Large intestine (tissue), 3 donors: ENCODE measurements around the gene FUOM. TPM values are rescaled to one million over a fixed set of nuclear protein-coding genes. Genes with fewer than 3 reads are reported as not detected.
A peak's percentile ranks its signal among the peaks of the same experiment; 100 is the strongest.

Experiments used
- DNase-seq, 2 donors: peaks; one replicate each; pipeline versions ENCODE4 v3.0.0 to v3.0.0-alpha.2; 2013
- H3K27ac ChIP-seq: one replicate; pipeline ENCODE4 v1.5.1; 2013; ENCODE audit warnings: low read length
- H3K27me3 ChIP-seq: 2 replicates; pipeline ENCODE4 v1.6.1; 2013; ENCODE audit warnings: low read length; ENCODE audit not compliant: control insufficient read depth, insufficient read depth
- H3K36me3 ChIP-seq: 2 replicates; pipeline ENCODE4 v1.6.1; 2013; ENCODE audit warnings: low read length; ENCODE audit not compliant: control insufficient read depth, insufficient read depth
- H3K4me1 ChIP-seq: one replicate; pipeline ENCODE4 v1.6.1; 2013; ENCODE audit warnings: low read length; ENCODE audit not compliant: control insufficient read depth, insufficient read depth
- H3K4me3 ChIP-seq: one replicate; pipeline ENCODE4 v1.5.1; 2013; ENCODE audit warnings: low read length
- H3K9me3 ChIP-seq: one replicate; pipeline ENCODE4 v1.6.1; 2013; ENCODE audit warnings: mild to moderate bottlenecking, low read depth, low read length, moderate library complexity; ENCODE audit not compliant: control insufficient read depth
- WGBS: methylation state at CpG from one replicate; pipeline ENCODE4 v1.1.5; 2013; ENCODE audit warnings: low lambda C conversion rate; ENCODE audit not compliant: insufficient coverage; 5-methylcytosine and 5-hydroxymethylcytosine counted together
- polyA plus RNA-seq: library from polyadenylated mRNA; unstranded; fragments of 120-200 nt; gene quantifications from one replicate; pipeline ENCODE4 v1.2.1, GENCODE V29; 2013

The FUOM gene
- polyA plus RNA-seq, 1 donor = 56.9 TPM

DNA sequence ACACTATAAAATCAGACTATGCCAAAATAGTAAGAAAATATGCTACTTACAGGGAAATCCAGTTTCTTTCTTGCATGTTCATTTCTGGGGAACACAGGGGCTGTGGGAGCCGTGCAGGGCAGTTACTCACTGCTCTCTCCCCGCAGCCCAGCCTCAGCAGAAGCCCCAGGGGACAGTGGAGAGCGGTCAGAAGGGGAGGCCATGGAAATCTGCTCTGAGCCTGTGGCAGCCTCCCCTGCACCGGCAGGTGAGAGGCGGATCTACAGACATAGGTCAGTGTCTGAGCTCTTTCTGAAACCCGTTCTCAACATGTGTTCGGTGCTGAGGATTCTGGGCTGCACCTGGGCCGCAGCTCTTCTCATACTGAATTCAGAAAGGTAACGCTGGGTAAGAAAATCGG is 46.2 kb downstream of the FUOM start:
- no peak for DNase-seq
- Histone ChIP-seq H3K36me3 (peaks cover 35% of the 10 kb centered on the region), H3K27ac (no peak overlapping the region), H3K4me3 (no peak overlapping the region), H3K9me3 (peaks cover 11% of the 10 kb centered on the region), H3K4me1 (peaks cover 12% of the 10 kb centered on the region), H3K27me3 (no peaks in the 10 kb centered on the region)
- WGBS = no CpG with 5 or more reads among the region's 10 CpGs

DNA sequence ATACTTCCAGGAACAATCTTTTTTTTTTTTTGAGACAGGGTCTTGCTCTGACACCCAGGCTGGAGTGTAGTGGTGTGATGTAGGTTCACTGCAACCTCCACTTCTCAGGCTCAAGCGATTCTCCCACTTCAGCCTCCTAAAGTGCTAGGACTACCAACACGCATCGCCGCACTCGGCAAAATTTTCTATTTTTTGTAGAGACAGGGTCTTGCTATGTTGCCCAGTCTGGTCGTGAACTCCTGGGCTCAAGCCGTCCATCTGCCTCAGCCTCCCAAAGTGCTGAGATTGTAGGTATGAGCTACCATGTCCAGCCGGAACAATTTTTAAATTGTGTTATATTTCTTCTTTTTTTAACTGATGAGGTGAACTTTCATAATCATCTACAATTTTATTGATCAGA is 47.0 kb downstream of the FUOM start:
- Histone ChIP-seq H3K27ac (no peak overlapping the region), H3K4me3 (no peak overlapping the region), H3K36me3 (peaks cover 35% of the 10 kb centered on the region), H3K4me1 (peaks cover 12% of the 10 kb centered on the region), H3K27me3 (no peaks in the 10 kb centered on the region), H3K9me3 (peaks cover 11% of the 10 kb centered on the region)
- no peak for DNase-seq
- WGBS = no CpG with 5 or more reads among the region's 8 CpGs

DNA sequence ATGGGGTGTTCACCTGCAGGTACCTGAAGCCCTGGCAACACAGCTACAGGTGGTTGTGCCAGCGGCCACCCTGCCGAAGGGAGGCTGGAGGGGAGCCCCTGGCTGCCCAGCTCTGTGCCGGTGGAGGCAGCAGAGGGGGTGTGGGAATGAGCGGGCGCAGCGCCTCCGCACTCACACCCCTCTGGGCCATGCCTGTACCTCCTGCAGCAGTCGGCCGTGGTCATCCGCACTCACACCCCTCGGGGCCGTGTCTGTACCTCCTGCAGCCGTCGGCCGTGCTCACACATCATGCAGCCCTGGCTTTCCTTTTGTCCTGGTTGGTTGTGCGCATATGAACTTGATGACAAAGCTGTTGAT is 47.4 kb downstream of the FUOM start:
- Histone ChIP-seq H3K27ac (no peak overlapping the region), H3K36me3 (peaks cover 35% of the 10 kb centered on the region), H3K4me3 (no peak overlapping the region), H3K4me1 (peaks cover 12% of the 10 kb centered on the region), H3K9me3 (peaks cover 11% of the 10 kb centered on the region), H3K27me3 (no peaks in the 10 kb centered on the region)
- DNase-seq = no peak
- WGBS = no CpG with 5 or more reads among the region's 16 CpGs

DNA sequence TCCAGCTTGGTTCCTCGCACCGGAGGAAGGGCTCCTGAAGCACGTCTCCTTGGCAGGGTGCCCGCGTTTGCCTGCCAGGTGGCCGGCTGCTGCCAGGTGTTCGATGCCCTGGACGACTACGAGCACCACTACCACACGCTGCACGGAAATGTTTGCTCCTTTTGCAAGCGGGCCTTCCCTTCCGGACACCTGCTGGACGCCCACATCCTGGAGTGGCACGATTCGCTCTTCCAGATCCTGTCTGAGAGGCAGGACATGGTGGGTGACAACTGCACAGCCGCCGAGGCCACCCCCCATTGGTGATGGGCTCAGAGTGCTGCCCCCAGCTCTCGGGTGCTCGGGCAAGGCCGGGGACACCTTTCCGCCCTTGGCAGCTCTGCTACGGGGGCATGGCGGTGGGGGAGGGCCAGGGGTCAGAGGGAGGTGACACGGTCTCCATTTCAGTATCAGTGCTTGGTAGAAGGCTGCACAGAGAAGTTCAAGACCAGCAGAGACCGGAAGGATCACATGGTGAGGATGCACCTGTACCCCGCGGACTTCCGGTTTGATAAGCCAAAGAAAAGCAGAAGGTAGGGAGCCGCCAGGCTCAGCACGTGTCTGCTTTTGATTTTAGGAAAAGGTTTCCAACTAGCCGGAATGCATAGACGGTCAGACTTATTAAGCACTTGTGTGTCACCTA is 48.0 kb downstream of the FUOM start:
- peaks cover 12% of the 10 kb centered on the region for H3K4me1 ChIP-seq
- DNase-seq = no peak
- no peaks in the 10 kb centered on the region for H3K27me3 ChIP-seq
- no peak overlapping the region for H3K4me3 ChIP-seq
- H3K36me3 ChIP-seq = peaks cover 35% of the 10 kb centered on the region
- H3K27ac ChIP-seq = no peak overlapping the region
- WGBS = 100% methylated on average over 1 of the region's 33 CpGs
- H3K9me3 ChIP-seq = peaks cover 11% of the 10 kb centered on the region

DNA sequence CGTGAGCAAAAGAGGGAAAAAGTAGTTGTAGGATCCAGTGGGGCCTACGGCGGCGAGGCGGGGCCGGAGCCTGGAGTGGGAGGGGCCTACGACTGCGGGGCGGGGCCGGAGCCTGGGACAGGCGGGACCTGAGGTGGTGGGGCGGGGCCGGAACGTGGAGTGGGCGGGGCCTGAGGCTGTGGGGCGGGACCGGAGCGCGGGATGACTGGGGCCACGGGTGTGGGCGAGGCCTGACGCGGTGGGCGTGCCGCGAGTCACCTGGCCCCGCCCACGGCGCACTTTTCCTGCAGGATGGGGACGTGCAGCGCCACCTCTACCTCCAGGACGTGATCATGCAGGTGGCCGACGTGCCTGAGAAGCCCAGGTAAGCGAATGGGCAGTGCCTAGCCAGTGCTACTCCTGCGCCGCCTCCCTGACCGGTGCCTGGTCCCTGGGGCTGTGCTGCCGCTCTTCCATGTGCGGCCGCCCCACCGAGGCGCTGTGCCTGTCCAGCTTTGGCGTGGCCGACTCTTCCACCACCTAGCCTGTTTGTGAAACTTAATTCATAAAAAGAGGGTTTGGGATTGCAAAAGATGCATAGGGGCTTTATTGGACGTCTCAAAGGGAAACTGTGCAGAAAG is 48.6 kb downstream of the FUOM start:
- WGBS = no CpG with 5 or more reads among the region's 46 CpGs
- peaks cover 11% of the 10 kb centered on the region for H3K9me3 ChIP-seq
- H3K4me3 ChIP-seq = peak overlapping the region; percentile 69
- peak in 1 of 2 donors; percentile 90 for DNase-seq
- H3K27me3 ChIP-seq = no peaks in the 10 kb centered on the region
- H3K36me3 ChIP-seq = peaks cover 35% of the 10 kb centered on the region
- peak overlapping the region; percentile 65 for H3K27ac ChIP-seq
- H3K4me1 ChIP-seq = peaks cover 12% of the 10 kb centered on the region

DNA sequence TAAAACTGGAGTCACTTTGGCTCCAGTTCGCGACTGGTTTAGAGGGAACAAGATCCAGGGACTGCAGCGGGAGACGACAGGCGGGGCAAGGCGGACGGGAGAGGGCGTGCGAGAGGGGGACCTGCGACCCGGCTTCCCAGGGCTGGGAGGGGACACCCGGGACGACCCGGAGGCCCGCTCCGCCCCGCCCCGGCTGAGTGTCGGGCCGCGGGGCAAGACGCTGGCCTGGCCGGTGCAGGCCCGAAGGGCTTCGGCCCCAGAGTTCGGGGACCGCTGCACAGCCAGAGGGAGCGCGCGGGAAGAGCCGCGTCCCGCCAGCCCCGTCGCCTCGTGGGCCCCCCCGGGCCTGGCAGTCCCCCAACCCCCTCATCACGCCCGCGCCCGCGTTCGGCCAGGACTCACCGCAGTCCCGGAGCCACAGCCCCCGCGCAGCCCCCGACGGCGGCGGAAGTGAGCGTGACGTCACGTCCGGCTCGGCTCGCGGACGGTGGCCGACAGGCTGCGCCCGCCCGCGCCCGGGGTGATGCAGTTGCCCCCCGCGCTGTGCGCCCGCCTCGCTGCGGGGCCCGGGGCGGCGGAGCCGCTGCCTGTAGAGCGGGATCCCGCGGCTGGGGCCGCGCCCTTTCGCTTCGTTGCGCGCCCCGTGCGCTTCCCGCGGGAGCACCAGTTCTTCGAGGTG is 49.3 kb downstream of the FUOM start, which contains the start of the genes TUBGCP2 and ZNF511:
TUBGCP2 (minus strand) TSS at position 452 of the 679 bp plus-strand sequence. CDS start 5,931 bp downstream, outside the sequence.
ZNF511 (plus strand) TSS at position 494 of the 679 bp plus-strand sequence; CDS start at position 524, 30 bp downstream.
- peak within 1 kb of the TSS; percentile 69 for H3K4me3 ChIP-seq
- no CpG with 5 or more reads among the region's 89 CpGs for WGBS
- DNase-seq = peak; percentile 80 to 97
- no peaks in the 10 kb centered on the region for H3K27me3 ChIP-seq
- peaks cover 37% of the 10 kb centered on the region for H3K36me3 ChIP-seq
- H3K27ac ChIP-seq = peak within 1 kb of the TSS; percentile 65
- H3K4me1 ChIP-seq = peaks cover 12% of the 10 kb centered on the region
- H3K9me3 ChIP-seq = peaks cover 11% of the 10 kb centered on the region

DNA sequence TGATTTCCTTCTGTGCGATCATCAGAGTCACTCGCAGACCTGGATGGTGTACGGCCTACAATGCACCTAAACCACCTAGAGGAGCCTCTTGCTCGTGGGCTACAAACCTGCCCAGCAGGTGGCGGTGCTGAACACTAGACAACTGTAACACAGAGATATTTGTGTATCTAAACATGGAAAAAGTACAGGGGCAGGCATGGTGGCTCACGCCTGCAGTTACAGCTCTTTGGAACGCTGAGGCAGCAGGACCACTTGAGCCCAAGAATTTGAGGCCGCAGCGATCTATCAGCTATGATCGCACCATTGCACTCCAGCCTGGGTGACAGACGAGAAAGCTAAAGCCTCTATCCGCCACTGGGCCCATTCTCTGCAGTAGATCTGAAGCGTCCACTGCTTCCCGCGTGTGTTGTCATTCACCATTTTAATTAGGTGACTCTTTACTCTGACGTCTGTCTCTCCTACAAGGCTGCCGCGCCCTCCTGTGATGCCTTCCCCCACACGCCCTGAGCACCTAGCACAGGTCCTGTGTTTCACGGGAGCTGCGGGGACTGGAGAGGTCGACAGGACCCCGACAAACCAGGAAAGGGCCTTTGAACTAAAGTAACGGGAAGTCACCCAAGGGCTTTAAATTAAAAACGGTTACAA is 49.9 kb downstream of the FUOM start:
- no CpG with 5 or more reads among the region's 25 CpGs for WGBS
- peak; percentile 89 to 90 for DNase-seq
- H3K36me3 ChIP-seq = peaks cover 41% of the 10 kb centered on the region
- peaks cover 12% of the 10 kb centered on the region for H3K4me1 ChIP-seq
- peak overlapping the region; percentile 65 for H3K27ac ChIP-seq
- H3K9me3 ChIP-seq = peaks cover 11% of the 10 kb centered on the region
- H3K27me3 ChIP-seq = no peaks in the 10 kb centered on the region
- H3K4me3 ChIP-seq = peak overlapping the region; percentile 69

DNA sequence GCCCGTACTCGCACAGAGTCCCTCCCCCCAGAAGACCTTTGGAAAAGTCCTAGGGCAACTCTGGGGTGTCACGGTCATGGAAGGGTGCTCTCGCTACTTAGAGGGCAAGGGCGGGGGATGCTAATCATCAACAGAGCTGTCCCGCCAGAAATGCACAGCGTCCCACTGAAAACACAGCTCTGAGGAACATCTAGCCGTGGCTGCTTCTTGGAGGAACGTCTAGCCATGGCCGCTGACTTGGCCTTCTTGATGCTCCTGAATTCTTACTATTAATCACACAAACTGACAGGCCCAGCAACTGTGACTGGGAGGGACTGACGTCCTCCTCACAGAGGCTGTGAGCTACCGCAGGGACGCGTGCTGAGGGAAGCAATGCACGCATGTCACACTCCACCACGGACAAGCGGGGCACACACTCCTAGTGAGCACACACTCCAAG is 50.9 kb downstream of the FUOM start:
- WGBS = no CpG with 5 or more reads among the region's 17 CpGs
- H3K27me3 ChIP-seq = no peaks in the 10 kb centered on the region
- DNase-seq = no peak
- H3K9me3 ChIP-seq = peaks cover 11% of the 10 kb centered on the region
- H3K4me3 ChIP-seq = no peak overlapping the region
- H3K27ac ChIP-seq = no peak overlapping the region
- H3K4me1 ChIP-seq = peaks cover 12% of the 10 kb centered on the region
- peaks cover 39% of the 10 kb centered on the region for H3K36me3 ChIP-seq

DNA sequence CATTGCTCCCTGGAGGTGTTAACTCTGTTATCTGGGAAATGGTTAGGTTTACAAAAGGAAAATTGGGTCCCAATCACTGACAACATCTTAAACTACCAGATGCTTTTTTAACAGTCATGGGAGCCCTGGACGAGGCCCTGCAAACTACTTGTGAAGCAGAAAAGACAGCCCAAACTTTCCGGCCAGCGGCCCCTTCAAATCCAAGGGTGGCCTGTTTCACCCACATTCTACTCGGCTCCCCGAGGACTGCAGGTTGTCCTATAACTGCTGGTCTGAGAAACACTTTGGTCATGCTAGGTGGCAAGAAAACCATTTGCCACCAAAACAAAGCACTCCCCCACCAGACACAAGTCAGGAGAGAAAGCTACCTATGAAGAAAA is 51.7 kb downstream of the FUOM start:
- no peak overlapping the region for H3K27ac ChIP-seq
- no peaks in the 10 kb centered on the region for H3K27me3 ChIP-seq
- peaks cover 11% of the 10 kb centered on the region for H3K9me3 ChIP-seq
- H3K36me3 ChIP-seq = peaks cover 33% of the 10 kb centered on the region
- no CpG with 5 or more reads among the region's 5 CpGs for WGBS
- DNase-seq = no peak
- no peak overlapping the region for H3K4me3 ChIP-seq
- H3K4me1 ChIP-seq = peaks cover 12% of the 10 kb centered on the region
